Measurements from ENCODE around the gene TNNT3. TPM values are rescaled to one million over a fixed set of nuclear protein-coding genes. Genes with fewer than 3 reads are reported as not detected.

TNNT3 gene
- total RNA-seq, 2 donors from 2014 or later: 4.5 to 8.4 TPM

DNA sequence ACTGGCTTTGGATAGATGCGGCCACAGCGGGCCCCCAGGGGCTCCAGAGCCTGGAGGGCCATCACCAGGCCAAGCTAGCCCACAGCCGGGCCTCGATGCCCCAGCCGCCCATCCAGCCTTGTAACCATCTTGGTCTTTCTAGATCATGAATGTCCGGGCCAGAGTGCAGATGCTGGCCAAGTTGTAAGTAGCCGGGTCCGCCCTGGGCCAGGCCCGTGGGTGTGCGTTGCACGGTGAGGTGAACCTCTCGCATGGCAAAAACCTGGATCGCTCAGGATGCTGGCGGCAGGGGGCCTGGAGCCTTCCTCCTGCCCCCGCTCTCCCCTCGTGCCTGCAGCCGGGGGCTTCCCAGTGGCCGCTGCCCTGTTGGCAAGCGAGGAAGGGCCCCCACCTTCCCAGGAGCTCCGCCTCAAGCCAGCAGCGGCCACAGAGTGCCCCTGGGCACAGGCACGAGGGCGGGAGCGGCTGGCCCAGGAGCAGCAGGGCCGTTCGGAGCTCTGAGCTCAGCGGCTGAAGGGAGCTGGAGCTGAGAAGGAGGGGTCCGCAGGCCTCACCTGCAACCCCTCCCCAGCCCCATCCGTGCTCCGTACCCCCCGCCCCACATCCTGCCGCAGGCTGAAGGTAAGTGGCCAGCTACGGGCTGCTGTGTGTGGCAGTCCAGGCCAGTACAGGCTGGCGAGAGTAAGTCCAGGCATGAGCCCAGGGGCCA lies 16.7 kb downstream of the TNNT3 start:
- intact Hi-C loops (cut with DNase I): no loop called here
- no peak overlapping the region for H3K4me3 ChIP-seq
- no peaks in the 10 kb centered on the region for H3K36me3 ChIP-seq
- H3K27ac ChIP-seq: no peak overlapping the region
- 92% methylated on average over 29 of the region's 34 CpGs for WGBS
- H3K4me1 ChIP-seq (replicated peaks): no peaks in the 10 kb centered on the region
- H3K9me3 ChIP-seq: no peaks in the 10 kb centered on the region
- peaks cover 2% of the 10 kb centered on the region for H3K27me3 ChIP-seq (replicated peaks; ENCODE audit: insufficient read depth)
- DNase-seq (ENCODE audit: low spot score): no peak
- TF ChIP-seq POLR2A (IDR thresholded peaks at IDR 0.05) (no peak), POLR2AphosphoS5 (IDR thresholded peaks at IDR 0.05) (no peak)
- TF ChIP-seq, protein P1, sequence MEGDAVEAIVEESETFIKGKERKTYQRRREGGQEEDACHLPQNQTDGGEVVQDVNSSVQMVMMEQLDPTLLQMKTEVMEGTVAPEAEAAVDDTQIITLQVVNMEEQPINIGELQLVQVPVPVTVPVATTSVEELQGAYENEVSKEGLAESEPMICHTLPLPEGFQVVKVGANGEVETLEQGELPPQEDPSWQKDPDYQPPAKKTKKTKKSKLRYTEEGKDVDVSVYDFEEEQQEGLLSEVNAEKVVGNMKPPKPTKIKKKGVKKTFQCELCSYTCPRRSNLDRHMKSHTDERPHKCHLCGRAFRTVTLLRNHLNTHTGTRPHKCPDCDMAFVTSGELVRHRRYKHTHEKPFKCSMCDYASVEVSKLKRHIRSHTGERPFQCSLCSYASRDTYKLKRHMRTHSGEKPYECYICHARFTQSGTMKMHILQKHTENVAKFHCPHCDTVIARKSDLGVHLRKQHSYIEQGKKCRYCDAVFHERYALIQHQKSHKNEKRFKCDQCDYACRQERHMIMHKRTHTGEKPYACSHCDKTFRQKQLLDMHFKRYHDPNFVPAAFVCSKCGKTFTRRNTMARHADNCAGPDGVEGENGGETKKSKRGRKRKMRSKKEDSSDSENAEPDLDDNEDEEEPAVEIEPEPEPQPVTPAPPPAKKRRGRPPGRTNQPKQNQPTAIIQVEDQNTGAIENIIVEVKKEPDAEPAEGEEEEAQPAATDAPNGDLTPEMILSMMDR (IDR thresholded peaks at IDR 0.05): no peak

DNA sequence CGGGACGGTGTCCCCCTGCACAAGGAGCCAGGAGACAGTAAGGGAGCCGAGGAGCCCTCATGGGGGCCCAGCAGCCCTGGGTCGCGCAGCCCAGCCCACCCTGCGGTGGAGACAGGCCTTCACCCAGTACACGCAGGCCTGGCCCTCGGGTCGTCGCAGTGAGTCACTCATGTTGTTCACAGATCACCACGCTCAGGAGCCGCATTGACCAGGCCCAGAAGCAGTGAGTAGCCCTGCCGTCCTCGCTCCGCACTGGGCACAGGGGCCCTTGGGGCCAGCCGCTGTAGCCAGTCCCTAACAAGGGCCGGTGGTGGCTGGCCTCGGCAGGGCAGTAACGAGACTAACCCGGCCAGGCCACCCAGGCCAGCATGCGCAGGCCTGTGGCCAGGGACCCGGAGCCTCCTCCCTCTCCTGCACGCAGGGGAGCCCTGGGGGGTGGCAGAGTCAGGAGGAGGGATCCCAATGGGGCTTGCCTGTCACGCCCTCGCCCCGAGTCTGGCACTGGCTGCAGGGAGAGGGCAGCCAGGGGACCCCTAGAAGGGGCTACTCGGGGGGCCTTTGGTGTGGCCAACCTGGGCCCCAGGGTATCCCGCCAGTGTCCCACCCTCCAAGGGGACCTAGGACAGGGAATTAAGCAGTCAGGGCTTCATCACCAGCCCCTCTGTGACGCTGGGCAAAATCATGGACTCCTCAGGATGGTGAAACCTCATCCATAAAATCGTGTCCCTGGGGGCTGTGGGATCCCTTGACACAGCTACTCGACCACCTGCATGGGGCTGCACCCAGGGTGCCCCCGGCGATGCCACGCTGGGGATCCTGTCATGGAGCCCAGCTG lies 17.5 kb downstream of the TNNT3 start:
- Histone ChIP-seq H3K36me3 (no peaks in the 10 kb centered on the region), H3K27me3 (replicated peaks; ENCODE audit: insufficient read depth) (peaks cover 2% of the 10 kb centered on the region), H3K4me3 (no peak overlapping the region), H3K9me3 (no peaks in the 10 kb centered on the region), H3K27ac (no peak overlapping the region), H3K4me1 (replicated peaks) (no peaks in the 10 kb centered on the region)
- TF ChIP-seq POLR2AphosphoS5 (IDR thresholded peaks at IDR 0.05): no peak
- TF ChIP-seq, protein P1 (IDR thresholded peaks at IDR 0.05): no peak
- no peak for TF ChIP-seq POLR2A (IDR thresholded peaks at IDR 0.05)
- 91% methylated on average over 25 of the region's 34 CpGs for WGBS
- intact Hi-C loops (cut with DNase I): no loop called here
- DNase-seq (ENCODE audit: low spot score): no peak

- TF ChIP-seq POLR2A (IDR thresholded peaks at IDR 0.05): no peak
- TF ChIP-seq, protein P1 (IDR thresholded peaks at IDR 0.05): no peak
- TF ChIP-seq POLR2AphosphoS5 (IDR thresholded peaks at IDR 0.05): no peak
- intact Hi-C loops (cut with DNase I): no loop called here
- 93% methylated on average over 34 of the region's 35 CpGs for WGBS
Observed at GRCh38 chr11:1937616-1938342, 18.3 kb downstream of the TNNT3 start.

DNA sequence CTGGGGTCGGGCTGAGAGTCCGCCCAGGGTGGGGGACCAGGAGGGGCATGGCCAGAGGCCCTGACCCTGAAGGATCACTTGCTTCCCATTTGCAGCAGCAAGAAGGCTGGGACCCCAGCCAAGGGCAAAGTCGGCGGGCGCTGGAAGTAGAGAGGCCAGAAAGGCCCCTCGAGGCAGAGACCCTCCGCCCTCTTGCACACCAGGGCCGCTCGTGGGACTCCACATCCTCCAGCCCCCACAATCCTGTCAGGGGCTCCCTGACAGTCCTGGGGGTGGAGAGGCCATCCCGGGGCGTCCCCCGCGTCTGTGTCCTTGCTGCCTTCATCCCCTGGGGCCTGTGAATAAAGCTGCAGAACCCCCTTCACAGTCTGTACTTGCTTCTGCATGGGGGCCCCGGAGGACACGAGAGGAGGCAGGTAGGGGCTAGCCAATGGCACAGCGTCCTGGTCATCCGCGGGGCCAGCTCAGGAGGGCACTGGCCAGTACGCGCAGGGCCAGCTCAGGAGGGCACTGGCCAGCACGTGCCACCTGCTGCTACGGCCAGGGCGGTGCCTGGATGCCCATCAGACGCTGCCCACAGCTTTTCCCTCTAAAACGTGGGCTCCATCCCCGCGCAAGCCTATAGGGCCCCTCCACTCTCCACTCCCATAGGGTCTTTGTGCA lies 19.0 kb downstream of the TNNT3 start:
- Histone ChIP-seq H3K27me3 (replicated peaks; ENCODE audit: insufficient read depth) (peaks cover 2% of the 10 kb centered on the region), H3K4me3 (no peak overlapping the region), H3K4me1 (replicated peaks) (no peaks in the 10 kb centered on the region), H3K27ac (no peak overlapping the region), H3K9me3 (no peaks in the 10 kb centered on the region), H3K36me3 (no peaks in the 10 kb centered on the region)
- DNase-seq (ENCODE audit: low spot score): no peak
- 85% methylated on average over 27 of the region's 27 CpGs for WGBS
- intact Hi-C loops (cut with DNase I): no loop called here
- TF ChIP-seq, protein P1 (IDR thresholded peaks at IDR 0.05): no peak
- no peak for TF ChIP-seq POLR2A (IDR thresholded peaks at IDR 0.05)
- no peak for TF ChIP-seq POLR2AphosphoS5 (IDR thresholded peaks at IDR 0.05)

More at GRCh38 chr11:1937616-1938342, 18.3 kb downstream of the TNNT3 start:
- Histone ChIP-seq H3K36me3 (no peaks in the 10 kb centered on the region), H3K4me1 (replicated peaks) (no peaks in the 10 kb centered on the region), H3K4me3 (no peak overlapping the region), H3K9me3 (no peaks in the 10 kb centered on the region), H3K27ac (no peak overlapping the region), H3K27me3 (replicated peaks; ENCODE audit: insufficient read depth) (peaks cover 2% of the 10 kb centered on the region)
- DNase-seq (ENCODE audit: low spot score): no peak

Measured in prostate gland (tissue), 2 donors.